T-helper 17 cell (primary cell): ENCODE data around the gene GPR153. TPM values are rescaled to one million over a fixed set of nuclear protein-coding genes. Genes with fewer than 3 reads are reported as not detected.
"Not testable (repeated sequence)": the region's sequence is repeated elsewhere in the genome, so short reads cannot be mapped to it uniquely, and the experiment has no call there.

Experiments used
- ATAC-seq: fragments of 150-1000 bp; cut with Tn5 transposase; 2 replicates; pipeline ENCODE4 v1.10.0; 2021; ENCODE audit warnings: mild to moderate bottlenecking, moderate library complexity
- DNase-seq, 3 donors: peaks; one replicate each; pipeline versions ENCODE4 v3.0.0 to v3.0.0-alpha.2; 2020 to 2021
- H3K9me3 ChIP-seq: one replicate; pipeline ENCODE4 v1.7.0; 2013; ENCODE audit warnings: low read length, mild to moderate bottlenecking; ENCODE audit not compliant: control insufficient read depth, poor library complexity, severe bottlenecking
- H3K27ac Mint-ChIP-seq: one replicate; pipeline ENCODE4 v1.8.0; 2022; ENCODE audit warnings: mild to moderate bottlenecking, moderate library complexity, mixed read lengths
- H3K27me3 Mint-ChIP-seq: one replicate; pipeline ENCODE4 v1.8.0; 2022; ENCODE audit warnings: mixed read lengths
- H3K36me3 Mint-ChIP-seq: one replicate; pipeline ENCODE4 v1.8.0; 2022; ENCODE audit warnings: low read depth, mixed read lengths
- H3K4me1 Mint-ChIP-seq: one replicate; pipeline ENCODE4 v1.8.0; 2022; ENCODE audit warnings: mild to moderate bottlenecking, mixed read lengths
- H3K4me3 Mint-ChIP-seq: one replicate; pipeline ENCODE4 v1.8.0; 2022; ENCODE audit warnings: mild to moderate bottlenecking, moderate library complexity, mixed read lengths
- total RNA-seq, 4 donors: library from RNA in 2 of 4; stranded (reverse) in 2 of 4; gene quantifications; one replicate each; pipeline ENCODE4 v1.2.3 and lab custom pipeline; 2022 to 2026

GPR153 gene
- total RNA-seq (under 1 TPM; 0.23 to 0.37 TPM), total RNA-seq (lab: John Stamatoyannopoulos, UW) (0.23 to 0.58 reads per million in 2 donors)

DNA sequence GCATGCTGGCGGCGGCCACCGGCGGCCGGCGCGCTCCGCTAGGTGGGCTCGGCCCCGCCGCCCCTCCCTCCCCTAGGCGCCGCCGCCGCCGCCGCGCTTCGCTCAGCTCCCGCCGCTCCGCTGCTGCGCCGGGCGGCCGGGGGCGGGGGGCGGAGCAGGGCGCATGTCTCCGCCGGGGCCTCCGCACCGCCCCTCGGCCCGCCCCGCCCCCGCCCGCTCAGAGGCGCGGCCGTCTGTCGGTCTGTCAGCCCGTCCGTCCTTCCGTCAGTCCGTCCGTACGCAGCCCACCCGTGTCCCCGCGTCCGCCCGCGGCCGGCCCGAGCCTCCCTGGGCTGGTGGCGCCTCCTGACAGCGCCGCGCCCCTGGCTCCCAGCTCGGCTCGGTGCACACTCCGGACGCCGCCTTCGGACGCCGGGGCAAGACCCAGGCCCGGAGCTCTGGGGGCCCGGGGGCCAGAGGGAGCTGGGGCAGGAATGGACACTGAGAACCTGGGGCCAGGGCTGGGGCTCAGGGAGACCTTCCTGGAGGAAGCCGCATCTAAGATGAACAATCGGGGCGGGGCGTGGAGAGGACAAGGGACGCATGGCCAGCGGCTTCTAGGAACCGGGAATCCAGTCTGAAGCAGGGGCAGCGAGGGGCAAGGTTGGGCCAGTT lies at the start of gene GPR153:
Gene GPR153, minus strand, starts transcription at position 138 of the 654 bp plus-strand sequence. CDS start 6,193 bp downstream, outside the sequence.
- Mint-ChIP-seq H3K27ac (no peak within 1 kb of the TSS), H3K4me1 (peaks cover 2% of the 10 kb centered on the region), H3K36me3 (no peaks in the 10 kb centered on the region), H3K27me3 (peaks cover 16% of the 10 kb centered on the region), H3K4me3 (peak within 1 kb of the TSS; percentile 65)
- ATAC-seq (peak; percentile 66), DNase-seq (peak; percentile 25 to 46 (median 26))
- no peaks in the 10 kb centered on the region for H3K9me3 ChIP-seq

DNA sequence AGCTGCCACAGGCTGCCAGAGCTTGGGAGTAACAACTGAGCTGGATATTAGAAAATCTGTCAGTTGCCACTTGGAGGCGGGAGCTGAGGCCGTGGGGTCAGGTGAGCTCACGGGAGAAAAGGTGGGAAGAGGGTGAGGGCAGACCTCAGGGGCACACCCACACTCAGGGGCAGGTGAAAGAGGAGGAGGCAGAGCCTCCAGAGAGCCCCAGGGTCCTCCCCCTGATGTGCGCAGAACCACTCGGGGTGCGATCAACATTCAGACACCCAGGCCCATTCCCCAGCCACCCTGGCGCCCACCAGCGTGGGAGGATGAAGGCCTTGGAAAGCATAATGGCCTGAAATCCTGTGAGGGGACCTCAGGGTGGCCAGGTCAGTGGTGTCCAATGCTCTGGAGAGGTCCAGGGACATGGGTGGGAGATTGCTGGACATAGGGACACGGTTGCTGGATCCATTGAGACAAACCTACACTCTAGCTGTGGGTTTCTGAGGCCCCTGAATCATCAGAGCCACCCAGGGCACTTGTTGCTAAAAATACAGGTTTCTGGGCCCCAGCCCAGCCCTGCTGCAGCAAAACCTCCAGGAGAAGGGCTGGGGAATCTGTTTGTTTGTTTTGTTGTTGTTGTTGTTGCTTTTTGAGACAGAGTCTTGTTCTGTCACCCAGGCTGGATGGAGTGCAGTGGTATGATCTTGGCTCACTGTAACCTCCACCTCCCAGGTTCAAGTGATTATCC lies 49.4 kb upstream of the GPR153 start:
- no peaks in the 10 kb centered on the region for H3K4me1 Mint-ChIP-seq
- H3K36me3 Mint-ChIP-seq: peaks cover 5% of the 10 kb centered on the region
- DNase-seq: no peak
- no peaks in the 10 kb centered on the region for H3K27me3 Mint-ChIP-seq
- no peak for ATAC-seq
- no peaks in the 10 kb centered on the region for H3K9me3 ChIP-seq
- peak overlapping the region; percentile 22 for H3K4me3 Mint-ChIP-seq
- peak overlapping the region; percentile 49 for H3K27ac Mint-ChIP-seq

DNA sequence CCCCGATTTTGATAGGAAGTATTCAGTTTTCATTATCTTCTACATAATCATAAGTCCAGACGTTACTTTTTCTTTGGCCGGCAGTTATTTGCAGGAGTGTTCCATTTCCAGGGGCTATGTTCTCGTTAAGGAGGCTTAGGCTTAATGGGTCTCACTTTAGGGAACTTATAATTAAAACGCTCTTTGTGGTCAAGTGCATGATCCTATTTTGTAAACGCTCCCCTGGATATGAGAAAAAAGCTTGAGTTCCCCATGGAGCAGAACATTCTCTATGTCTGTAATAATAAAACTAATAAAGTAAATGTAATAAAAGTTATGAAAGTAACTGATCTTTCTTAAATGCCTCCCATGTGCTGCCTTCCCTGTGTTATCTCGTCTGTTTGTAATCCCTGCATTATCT lies 48.7 kb upstream of the GPR153 start:
- ATAC-seq (no peak), DNase-seq (no peak)

DNA sequence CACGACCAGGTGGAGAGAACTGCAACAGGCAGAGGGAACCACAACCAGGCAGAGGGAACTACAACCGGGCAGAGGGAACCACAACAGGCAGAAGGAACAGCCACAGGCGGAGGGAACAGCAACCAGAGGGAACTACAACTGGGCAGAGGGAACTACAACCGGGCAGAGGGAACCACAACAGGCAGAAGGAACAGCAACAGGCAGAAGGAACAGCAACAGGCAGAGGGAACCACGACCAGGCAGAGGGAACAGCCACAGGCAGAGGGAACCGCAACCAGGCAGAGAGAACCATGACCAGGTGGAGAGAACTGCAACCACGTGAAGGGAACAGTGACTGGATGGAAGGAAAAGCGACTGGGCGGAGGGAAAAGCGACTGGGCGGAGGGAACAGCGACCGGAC lies 47.6 kb upstream of the GPR153 start:
- no peak for DNase-seq
- Mint-ChIP-seq H3K4me3 (no peak overlapping the region), H3K4me1 (no peaks in the 10 kb centered on the region), H3K27ac (no peak overlapping the region), H3K36me3 (peaks cover 2% of the 10 kb centered on the region), H3K27me3 (no peaks in the 10 kb centered on the region)
- no peaks in the 10 kb centered on the region for H3K9me3 ChIP-seq
- no peak for ATAC-seq

More for the DNA sequence above, 48.7 kb upstream of the GPR153 start:
- Mint-ChIP-seq H3K36me3 (peaks cover 2% of the 10 kb centered on the region), H3K27ac (peak overlapping the region; percentile 49), H3K4me1 (no peaks in the 10 kb centered on the region), H3K27me3 (no peaks in the 10 kb centered on the region), H3K4me3 (no peak overlapping the region)
- H3K9me3 ChIP-seq: no peaks in the 10 kb centered on the region

DNA sequence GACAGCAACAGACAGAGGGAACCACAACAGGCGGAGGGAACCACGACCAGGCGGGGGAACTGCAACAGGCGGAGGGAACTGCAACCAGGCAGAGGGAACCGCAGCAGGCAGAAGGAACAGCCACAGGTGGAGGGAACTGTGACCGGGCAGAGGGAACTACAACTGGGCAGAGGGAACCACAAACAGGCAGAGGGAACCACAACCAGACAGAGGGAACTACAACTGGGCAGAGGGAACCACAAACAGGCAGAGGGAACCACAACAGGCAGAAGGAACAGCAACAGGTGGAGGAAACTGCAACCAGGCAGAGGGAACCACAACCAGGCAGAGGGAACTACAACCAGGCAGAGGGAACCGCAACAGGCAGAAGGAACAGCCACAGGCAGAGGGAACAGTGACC lies 46.8 kb upstream of the GPR153 start:
- H3K36me3 Mint-ChIP-seq, H3K27ac Mint-ChIP-seq, DNase-seq, H3K4me1 Mint-ChIP-seq, H3K9me3 ChIP-seq, H3K27me3 Mint-ChIP-seq, H3K4me3 Mint-ChIP-seq, ATAC-seq: not testable (repeated sequence)

DNA sequence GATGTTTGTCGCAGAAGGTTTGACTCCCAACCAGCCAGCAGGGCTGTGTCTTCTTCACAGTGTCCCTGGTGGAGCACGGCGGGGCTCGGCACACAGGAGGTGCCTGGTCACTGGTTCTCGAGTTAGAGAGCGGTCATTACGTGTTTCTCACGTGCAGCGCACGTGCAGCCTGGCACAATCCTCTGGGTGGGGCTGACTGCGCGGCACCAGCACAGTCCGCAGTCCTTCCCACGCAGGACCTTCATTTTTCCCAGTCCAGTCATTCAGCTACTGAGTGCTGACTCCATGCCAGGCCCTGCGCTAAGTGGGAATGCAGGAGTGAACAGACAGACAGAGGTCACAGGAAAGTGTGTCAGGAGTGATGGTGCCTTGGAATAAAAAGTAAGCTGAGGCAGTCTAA lies 46.2 kb upstream of the GPR153 start:
- no peaks in the 10 kb centered on the region for H3K4me1 Mint-ChIP-seq
- no peak overlapping the region for H3K27ac Mint-ChIP-seq
- H3K4me3 Mint-ChIP-seq: no peak overlapping the region
- H3K27me3 Mint-ChIP-seq: no peaks in the 10 kb centered on the region
- H3K9me3 ChIP-seq: no peaks in the 10 kb centered on the region
- ATAC-seq (no peak), DNase-seq (no peak)
- H3K36me3 Mint-ChIP-seq: peaks cover 2% of the 10 kb centered on the region

DNA sequence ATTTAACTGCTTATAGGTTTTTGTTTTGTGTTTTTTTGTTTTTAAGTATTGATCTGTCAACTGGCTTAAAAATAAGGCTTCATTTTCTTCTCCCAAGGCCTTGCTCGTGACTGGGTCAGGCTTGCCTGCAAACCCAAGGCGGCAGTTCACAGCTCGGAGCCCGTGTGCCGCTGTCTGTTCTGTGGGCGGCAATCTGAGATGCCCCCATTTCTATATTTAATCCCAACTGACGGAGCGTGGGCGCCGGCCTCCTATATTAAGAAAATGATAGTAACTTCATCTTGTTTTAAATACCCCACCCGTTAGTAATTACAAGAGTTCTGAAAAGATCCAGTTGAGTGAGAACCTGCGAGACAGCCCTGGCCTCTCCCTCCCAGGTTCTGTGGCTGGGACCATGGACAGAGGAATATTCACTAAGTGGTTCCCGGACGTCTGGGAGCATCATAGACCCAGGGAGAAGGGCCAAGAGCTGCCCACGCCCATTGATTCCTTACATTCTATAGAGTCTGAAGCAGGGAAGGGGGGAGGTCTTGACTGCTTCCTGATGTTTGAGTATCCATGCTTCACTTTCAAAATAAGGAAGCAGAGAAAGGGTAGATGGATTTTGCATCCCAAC lies 42.6 kb upstream of the GPR153 start:
- H3K4me3 Mint-ChIP-seq: no peak overlapping the region
- H3K27me3 Mint-ChIP-seq: no peaks in the 10 kb centered on the region
- no peak overlapping the region for H3K27ac Mint-ChIP-seq
- no peak for DNase-seq
- ATAC-seq: no peak
- no peaks in the 10 kb centered on the region for H3K36me3 Mint-ChIP-seq
- H3K4me1 Mint-ChIP-seq: peaks cover 4% of the 10 kb centered on the region
- H3K9me3 ChIP-seq: no peaks in the 10 kb centered on the region

DNA sequence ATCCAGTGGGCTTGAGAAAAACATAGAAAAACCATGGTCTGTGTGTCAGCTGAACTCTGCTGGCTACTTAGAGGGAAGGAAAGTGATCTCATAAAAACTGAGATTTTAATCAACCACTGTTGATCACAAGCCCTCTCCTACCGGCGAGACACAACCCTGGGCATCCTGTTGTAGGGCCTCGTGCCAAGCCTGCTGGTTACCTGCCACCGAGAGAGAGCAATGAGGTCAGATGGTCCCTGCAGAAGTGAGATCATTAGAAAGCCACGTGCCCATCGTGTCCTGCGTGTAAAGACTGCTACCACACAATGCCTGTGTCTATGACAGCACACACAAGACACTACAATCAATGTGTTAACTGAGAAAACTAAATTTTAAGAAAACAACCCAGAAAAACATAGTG lies 41.7 kb upstream of the GPR153 start:
- Mint-ChIP-seq H3K27ac (no peak overlapping the region), H3K4me1 (peaks cover 5% of the 10 kb centered on the region), H3K27me3 (no peaks in the 10 kb centered on the region), H3K4me3 (no peak overlapping the region), H3K36me3 (peaks cover under 1% of the 10 kb centered on the region)
- DNase-seq (no peak), ATAC-seq (no peak)
- no peaks in the 10 kb centered on the region for H3K9me3 ChIP-seq

DNA sequence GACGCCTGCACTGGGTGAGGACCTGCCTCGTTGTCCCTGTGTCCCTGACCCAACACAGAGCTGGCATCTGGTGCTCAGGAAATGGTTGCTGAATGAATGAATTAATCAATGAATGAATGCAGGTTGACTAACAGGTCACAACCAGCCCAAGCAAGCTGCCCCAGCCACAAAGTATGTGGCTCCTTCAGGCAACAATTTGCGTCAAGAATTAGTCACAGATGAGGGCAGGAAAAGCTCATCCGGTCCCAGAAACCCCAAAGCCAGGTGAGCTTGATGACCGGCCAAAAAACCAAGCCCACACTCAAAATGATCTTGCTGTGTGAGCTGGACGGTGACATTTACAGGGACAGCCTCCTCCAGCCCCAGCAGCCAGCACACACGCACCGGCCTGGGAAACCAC lies 40.6 kb upstream of the GPR153 start:
- no peak overlapping the region for H3K4me3 Mint-ChIP-seq
- no peak overlapping the region for H3K27ac Mint-ChIP-seq
- peaks cover 7% of the 10 kb centered on the region for H3K4me1 Mint-ChIP-seq
- H3K9me3 ChIP-seq: no peaks in the 10 kb centered on the region
- H3K27me3 Mint-ChIP-seq: no peaks in the 10 kb centered on the region
- no peak for DNase-seq
- no peak for ATAC-seq
- H3K36me3 Mint-ChIP-seq: peaks cover 2% of the 10 kb centered on the region

DNA sequence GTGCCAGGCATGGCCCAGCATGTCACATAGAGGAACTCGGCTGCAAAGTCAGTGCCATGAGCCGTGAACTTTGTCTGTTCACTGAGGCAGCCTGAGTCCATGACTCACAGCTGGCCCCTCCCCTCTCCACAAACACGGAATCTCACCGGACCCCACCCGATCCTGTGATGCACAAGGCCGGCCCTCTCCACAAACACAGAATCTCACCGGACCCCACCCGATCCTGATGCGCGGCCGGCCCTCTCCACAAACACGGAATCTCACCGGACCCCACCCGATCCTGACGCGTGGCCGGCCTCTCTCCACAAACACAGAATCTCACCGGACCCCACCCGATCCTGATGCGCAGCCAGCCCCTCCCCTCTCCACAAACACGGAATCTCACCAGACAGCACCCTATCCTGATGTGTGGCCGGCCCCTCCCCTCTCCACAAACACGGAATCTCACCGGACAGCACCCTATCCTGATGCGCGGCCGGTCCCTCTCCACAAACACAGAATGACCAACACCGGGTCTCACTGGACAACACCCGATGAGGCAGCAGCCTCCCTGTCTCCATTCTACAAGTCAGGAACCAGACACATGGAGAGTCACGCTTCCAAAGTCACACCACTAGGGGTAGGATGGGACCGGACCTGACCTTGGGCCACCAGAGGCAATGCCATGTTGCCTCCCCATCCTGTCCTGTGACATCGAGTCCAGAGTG lies 39.6 kb upstream of the GPR153 start:
- no peaks in the 10 kb centered on the region for H3K27me3 Mint-ChIP-seq
- no peak overlapping the region for H3K27ac Mint-ChIP-seq
- no peak for DNase-seq
- H3K4me1 Mint-ChIP-seq: peaks cover 7% of the 10 kb centered on the region
- H3K36me3 Mint-ChIP-seq: peaks cover 2% of the 10 kb centered on the region
- no peaks in the 10 kb centered on the region for H3K9me3 ChIP-seq
- no peak for ATAC-seq
- H3K4me3 Mint-ChIP-seq: no peak overlapping the region

DNA sequence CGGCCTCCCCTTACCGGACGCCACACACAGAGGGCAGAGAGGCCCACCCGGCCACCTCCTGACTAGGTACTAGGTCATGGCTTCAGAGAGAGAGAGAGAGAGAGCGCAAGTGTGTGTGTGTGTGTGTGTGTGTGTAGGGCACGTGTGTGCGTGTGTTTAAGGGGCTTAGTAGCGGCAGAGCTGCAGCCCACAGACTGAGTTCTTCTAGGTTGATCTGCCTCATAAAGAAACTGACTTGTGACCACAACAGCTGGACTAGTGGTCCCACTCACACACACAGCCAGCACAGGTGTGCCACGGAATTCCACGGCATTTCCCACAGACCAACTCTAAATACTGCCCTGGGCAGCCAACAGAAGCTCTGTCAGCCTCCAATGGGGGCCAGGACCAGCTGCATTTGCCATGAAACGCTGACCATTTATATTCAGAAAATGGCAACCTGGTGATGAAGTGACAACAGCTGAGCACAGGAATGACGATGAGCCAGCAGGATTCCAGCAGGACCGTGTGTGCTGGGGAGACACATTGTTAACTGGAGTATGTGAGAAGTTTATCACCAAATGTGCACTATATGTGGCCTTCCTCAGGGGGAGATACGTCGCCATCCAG lies 38.8 kb upstream of the GPR153 start:
- H3K27me3 Mint-ChIP-seq: no peaks in the 10 kb centered on the region
- H3K27ac Mint-ChIP-seq: no peak overlapping the region
- H3K4me3 Mint-ChIP-seq: no peak overlapping the region
- H3K4me1 Mint-ChIP-seq: peaks cover 8% of the 10 kb centered on the region
- H3K9me3 ChIP-seq: no peaks in the 10 kb centered on the region
- ATAC-seq (no peak), DNase-seq (no peak)
- H3K36me3 Mint-ChIP-seq: peaks cover 2% of the 10 kb centered on the region

DNA sequence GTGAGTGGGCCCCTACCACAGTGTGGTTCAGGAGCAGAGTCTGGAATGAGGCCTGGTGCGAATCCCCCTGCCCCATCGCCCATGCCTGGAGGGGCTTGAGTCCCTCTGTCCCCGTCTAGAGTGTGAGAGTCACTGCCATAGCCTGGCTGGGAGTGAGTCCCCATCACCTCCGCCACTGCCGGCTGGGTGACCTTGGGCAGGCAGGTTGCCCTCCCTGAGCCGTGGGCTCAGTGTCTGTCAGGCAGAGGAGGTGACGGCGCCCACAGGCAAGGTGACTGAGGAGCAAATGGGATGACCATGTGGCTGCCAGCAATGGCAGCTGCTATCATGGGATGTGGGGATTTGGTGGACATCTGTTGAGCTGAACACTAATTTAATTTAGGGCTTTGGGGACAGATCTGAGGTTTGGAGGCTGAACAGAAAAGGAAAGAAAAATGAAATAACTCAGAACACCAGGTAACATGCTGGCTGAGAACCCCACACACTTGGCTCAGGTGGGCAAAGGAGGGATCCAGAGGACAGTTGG lies 38.1 kb upstream of the GPR153 start:
- no peaks in the 10 kb centered on the region for H3K9me3 ChIP-seq
- ATAC-seq (no peak), DNase-seq (no peak)
- no peak overlapping the region for H3K27ac Mint-ChIP-seq
- H3K4me1 Mint-ChIP-seq: peaks cover 11% of the 10 kb centered on the region
- H3K4me3 Mint-ChIP-seq: no peak overlapping the region
- no peaks in the 10 kb centered on the region for H3K27me3 Mint-ChIP-seq
- peaks cover 2% of the 10 kb centered on the region for H3K36me3 Mint-ChIP-seq
